ENCODE results near the gene HID1. TPM values are rescaled to one million over a fixed set of nuclear protein-coding genes. Genes with fewer than 3 reads are reported as not detected.

Gene HID1
- total and polyA plus RNA-seq, 2 donors (not counting 1 experiment from before 2014, with no cell fraction given) = 3.9 to 4.0 TPM

GRCh38 chr17:74930535-74931036, 42.0 kb downstream of the HID1 start:
- H3K4me1 ChIP-seq (ENCODE audit: control insufficient read depth in 2 of 2, insufficient read depth in 2 of 2, low read length in 2 of 2) = no peaks in the 10 kb centered on the region
- peaks cover 0 to 43% (median 7%) of the 10 kb centered on the region in 4 experiments for H3K27me3 ChIP-seq (replicated peaks in 1 of 4; ENCODE audit: control extremely low read depth in 1 of 4, control insufficient read depth in 3 of 4, insufficient read depth in 4 of 4, low read length in 3 of 4)
- H3K9ac ChIP-seq (ENCODE audit: low read length) = no peak overlapping the region
- H3K79me2 ChIP-seq (ENCODE audit: control insufficient read depth, insufficient read depth, low read length) = no peaks in the 10 kb centered on the region
- no peak overlapping the region for H3K4me3 Mint-ChIP-seq
- H3K27ac Mint-ChIP-seq = no peak overlapping the region
- no peak overlapping the region for H3K27ac ChIP-seq (ENCODE audit: low read length in 2 of 2)
- TF ChIP-seq CTCF (IDR thresholded peaks at IDR 0.05) (no peak), EZH2 (IDR thresholded peaks at IDR 0.05; ENCODE audit: borderline replicate concordance, insufficient read depth, low read depth, low read length, poor library complexity, severe bottlenecking) (no peak)
- 96% methylated on average over 23 of the region's 24 CpGs for WGBS (ENCODE audit: insufficient coverage)
- H3K9me3 ChIP-seq (ENCODE audit: control extremely low read depth in 1 of 3, control insufficient read depth in 2 of 3, insufficient read depth in 1 of 3, low read length in 2 of 3) = no peaks in the 10 kb centered on the region
- H3K4me3 ChIP-seq (ENCODE audit: control extremely low read depth in 1 of 5, extremely low read depth in 1 of 5, insufficient read depth in 1 of 5, low read depth in 2 of 5, low read length in 4 of 5) = no peak overlapping the region
- peaks cover 64% of the 10 kb centered on the region for H3K27me3 Mint-ChIP-seq
- H3K36me3 ChIP-seq (replicated peaks in 1 of 2; ENCODE audit: control extremely low read depth in 1 of 2, control insufficient read depth in 1 of 2, extremely low read depth in 1 of 2, insufficient read depth in 2 of 2, low read length in 1 of 2) = no peaks in the 10 kb centered on the region
- POLR2A ChIA-PET = no interaction called here
- intact Hi-C loops (cut with micrococcal nuclease) = no loop called here
- no peak overlapping the region for H3K4me2 ChIP-seq (replicated peaks; ENCODE audit: low read depth, low read length, poor library complexity, severe bottlenecking)
- H3K4me1 Mint-ChIP-seq = no peaks in the 10 kb centered on the region
- H4K20me1 ChIP-seq (ENCODE audit: control insufficient read depth, insufficient read depth, low read length, poor library complexity, severe bottlenecking) = no peaks in the 10 kb centered on the region
- ATAC-seq (ENCODE audit: low read depth) (no peak), DNase-seq (no peak)
- H2AFZ ChIP-seq (ENCODE audit: insufficient read depth, low read depth, low read length, poor library complexity, severe bottlenecking) = no peak overlapping the region
- CTCF ChIA-PET = no interaction called here
- H3K9me3 Mint-ChIP-seq (ENCODE audit: insufficient read depth) = no peaks in the 10 kb centered on the region

- no peak overlapping the region for H3K27ac Mint-ChIP-seq
- peaks cover 72% of the 10 kb centered on the region for H3K27me3 Mint-ChIP-seq
- H3K79me2 ChIP-seq (ENCODE audit: control insufficient read depth, insufficient read depth, low read length) = no peaks in the 10 kb centered on the region
- H3K9me3 Mint-ChIP-seq (ENCODE audit: insufficient read depth) = no peaks in the 10 kb centered on the region
- H3K27ac ChIP-seq (ENCODE audit: low read length in 2 of 2) = no peak overlapping the region
- H3K9me3 ChIP-seq (ENCODE audit: control extremely low read depth in 1 of 3, control insufficient read depth in 2 of 3, insufficient read depth in 1 of 3, low read length in 2 of 3) = peaks cover 0 to 11% (median 0%) of the 10 kb centered on the region in 3 donors
- no peak overlapping the region for H3K4me3 Mint-ChIP-seq
- peaks cover 0 to 52% (median 19%) of the 10 kb centered on the region in 4 experiments for H3K27me3 ChIP-seq (replicated peaks in 1 of 4; ENCODE audit: control extremely low read depth in 1 of 4, control insufficient read depth in 3 of 4, insufficient read depth in 4 of 4, low read length in 3 of 4)
- ATAC-seq (ENCODE audit: low read depth) (no peak), DNase-seq (no peak)
- WGBS (ENCODE audit: insufficient coverage) = 93% methylated on average over 4 of the region's 6 CpGs
- no peak overlapping the region for H3K4me2 ChIP-seq (replicated peaks; ENCODE audit: low read depth, low read length, poor library complexity, severe bottlenecking)
- H4K20me1 ChIP-seq (ENCODE audit: control insufficient read depth, insufficient read depth, low read length, poor library complexity, severe bottlenecking) = no peaks in the 10 kb centered on the region
- no peak for TF ChIP-seq CTCF (IDR thresholded peaks at IDR 0.05)
- TF ChIP-seq EZH2 (IDR thresholded peaks at IDR 0.05; ENCODE audit: borderline replicate concordance, insufficient read depth, low read depth, low read length, poor library complexity, severe bottlenecking) = no peak
- no peak overlapping the region for H3K4me3 ChIP-seq (ENCODE audit: control extremely low read depth in 1 of 5, extremely low read depth in 1 of 5, insufficient read depth in 1 of 5, low read depth in 2 of 5, low read length in 4 of 5)
- peaks cover 10% of the 10 kb centered on the region for H3K4me1 Mint-ChIP-seq
- H3K4me1 ChIP-seq (ENCODE audit: control insufficient read depth in 2 of 2, insufficient read depth in 2 of 2, low read length in 2 of 2) = peaks cover 10 to 11% of the 10 kb centered on the region in 2 donors
- H3K9ac ChIP-seq (ENCODE audit: low read length) = no peak overlapping the region
- H3K36me3 ChIP-seq (replicated peaks in 1 of 2; ENCODE audit: control extremely low read depth in 1 of 2, control insufficient read depth in 1 of 2, extremely low read depth in 1 of 2, insufficient read depth in 2 of 2, low read length in 1 of 2) = no peaks in the 10 kb centered on the region
- CTCF ChIA-PET = no interaction called here
- intact Hi-C loops (cut with micrococcal nuclease) = no loop called here
- POLR2A ChIA-PET = no interaction called here
- H2AFZ ChIP-seq (ENCODE audit: insufficient read depth, low read depth, low read length, poor library complexity, severe bottlenecking) = no peak overlapping the region
These were observed 43.8 kb downstream of the HID1 start for GRCh38 chr17:74928786-74929185.

Measured in B cell (primary cell).